ENCODE data around the gene LCNL1.

Gene LCNL1

GRCh38 chr9:136949817-136950655 lies 32.8 kb upstream of the LCNL1 start:
- TF ChIP-seq CTCF (IDR thresholded peaks at IDR 0.05): peak; percentile 11; the same call in 1 of the 2 replicates

GRCh38 chr9:136950656-136951276 lies 32.0 kb upstream of the LCNL1 start:
- no peak for TF ChIP-seq CTCF (IDR thresholded peaks at IDR 0.05)

GRCh38 chr9:136951541-136952320 lies 31.1 kb upstream of the LCNL1 start, which contains the start of gene LCN12:
Gene LCN12 (plus strand): TSS chr9:136952273. CDS start chr9:136952328, 55 bp downstream.
- TF ChIP-seq CTCF (IDR thresholded peaks at IDR 0.05): no peak

- TF ChIP-seq CTCF (IDR thresholded peaks at IDR 0.05): no peak
Measured at GRCh38 chr9:136952321-136952850, 30.4 kb upstream of the LCNL1 start.

DNA sequence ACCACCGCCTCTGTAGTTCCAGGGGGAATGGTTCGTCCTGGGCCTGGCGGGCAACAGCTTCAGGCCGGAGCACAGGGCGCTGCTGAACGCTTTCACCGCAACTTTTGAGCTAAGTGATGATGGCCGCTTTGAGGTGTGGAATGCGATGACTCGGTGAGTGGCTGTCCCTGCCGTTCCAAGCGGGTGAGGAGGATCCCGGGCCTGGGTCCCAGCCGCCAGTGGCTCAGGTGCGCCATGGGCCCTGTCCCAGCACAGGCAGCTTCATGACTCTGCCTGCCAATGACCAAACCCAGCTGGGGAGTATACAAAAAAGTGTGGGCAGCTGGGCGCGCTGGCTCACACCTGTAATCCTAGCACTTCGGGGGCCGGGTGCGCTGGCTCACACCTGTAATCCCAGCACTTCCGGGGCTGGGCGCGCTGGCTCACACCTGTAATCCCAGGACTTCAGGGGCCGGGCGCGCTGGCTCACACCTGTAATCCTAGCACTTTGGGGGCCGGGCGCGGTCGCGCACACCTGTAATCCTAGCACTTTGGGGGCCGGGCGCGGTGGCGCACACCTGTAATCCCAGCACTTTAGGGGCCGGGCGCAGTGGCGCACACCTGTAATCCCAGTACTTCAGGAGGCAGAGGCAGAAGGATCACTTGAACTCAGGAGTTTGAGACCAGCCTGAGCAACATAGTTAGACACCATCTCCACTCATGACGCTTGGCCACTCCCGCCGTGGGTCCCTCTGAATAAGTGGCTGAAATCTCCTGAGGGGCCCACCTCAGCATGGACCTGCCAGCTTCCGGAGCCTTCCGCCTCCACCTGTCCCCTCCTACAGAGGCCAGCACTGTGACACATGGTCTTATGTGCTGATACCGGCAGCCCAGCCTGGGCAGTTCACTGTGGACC lies 29.7 kb upstream of the LCNL1 start:
- TF ChIP-seq CTCF (IDR thresholded peaks at IDR 0.05): no peak

- no peak for TF ChIP-seq CTCF (IDR thresholded peaks at IDR 0.05)
Measured at GRCh38 chr9:136953771-136954269, 29.0 kb upstream of the LCNL1 start.
